ENCODE measurements around the gene OAS3.

The OAS3 gene

GRCh38 chr12:112938751-112939150, 477 bp downstream of the OAS3 start:
- no CpG with 5 or more reads among the region's 11 CpGs for WGBS (ENCODE audit: extremely low coverage, insufficient coverage, insufficient read length)
- Histone ChIP-seq H3K9ac (ENCODE audit: low read length) (no peak overlapping the region), H3K79me1 (ENCODE audit: low read length) (no peaks in the 10 kb centered on the region), H2BK12ac (ENCODE audit: low read length) (no peak overlapping the region), H3K18ac (ENCODE audit: low read length) (no peak overlapping the region), H3K4ac (ENCODE audit: low read depth, low read length) (no peak overlapping the region), H2BK120ac (ENCODE audit: insufficient read depth, low read length, poor library complexity) (no peak overlapping the region), H3K27ac (ENCODE audit: low read depth, low read length) (no peak overlapping the region), H2AFZ (ENCODE audit: insufficient read depth, low read length, poor library complexity) (no peak overlapping the region), H3K79me2 (ENCODE audit: control insufficient read depth, insufficient read depth, low read length, poor library complexity) (no peaks in the 10 kb centered on the region), H3K4me3 (ENCODE audit: low read depth, low read length) (no peak overlapping the region), H3K14ac (ENCODE audit: low read length) (no peak overlapping the region), H3K4me1 (ENCODE audit: control insufficient read depth in 1 of 2, insufficient read depth in 2 of 2, low read length in 2 of 2) (no peaks in the 10 kb centered on the region), H4K8ac (ENCODE audit: low read depth, low read length) (no peak overlapping the region), H4K12ac (ENCODE audit: low read depth, low read length) (no peak overlapping the region), H2BK5ac (ENCODE audit: low read depth, low read length, poor library complexity) (no peak overlapping the region), H3K23ac (ENCODE audit: low read length) (no peak overlapping the region), H3K9me3 (ENCODE audit: insufficient read depth, low read depth, low read length) (no peaks in the 10 kb centered on the region), H3K27me3 (ENCODE audit: insufficient read depth, low read length) (peaks cover 4% of the 10 kb centered on the region), H4K91ac (ENCODE audit: low read depth, low read length) (no peak overlapping the region), H3K4me2 (ENCODE audit: low read length) (peak overlapping the region; percentile 68), H2AK5ac (ENCODE audit: low read length) (no peak overlapping the region), H3K36me3 (ENCODE audit: control insufficient read depth in 1 of 2, insufficient read depth in 2 of 2, low read length in 2 of 2) (no peaks in the 10 kb centered on the region)
- no peak for DNase-seq

- H3K9me3 ChIP-seq (ENCODE audit: insufficient read depth, low read depth, low read length) = no peaks in the 10 kb centered on the region
- DNase-seq = no peak
- no peak overlapping the region for H3K9ac ChIP-seq (ENCODE audit: low read length)
- H3K14ac ChIP-seq (ENCODE audit: low read length) = no peak overlapping the region
- H3K79me1 ChIP-seq (ENCODE audit: low read length) = no peaks in the 10 kb centered on the region
- H2BK120ac ChIP-seq (ENCODE audit: insufficient read depth, low read length, poor library complexity) = no peak overlapping the region
- H3K79me2 ChIP-seq (ENCODE audit: control insufficient read depth, insufficient read depth, low read length, poor library complexity) = no peaks in the 10 kb centered on the region
- H2BK5ac ChIP-seq (ENCODE audit: low read depth, low read length, poor library complexity) = no peak overlapping the region
- H3K27ac ChIP-seq (ENCODE audit: low read depth, low read length) = no peak overlapping the region
- no peaks in the 10 kb centered on the region for H3K4me1 ChIP-seq (ENCODE audit: control insufficient read depth in 1 of 2, insufficient read depth in 2 of 2, low read length in 2 of 2)
- no peak overlapping the region for H2BK12ac ChIP-seq (ENCODE audit: low read length)
- H4K12ac ChIP-seq (ENCODE audit: low read depth, low read length) = no peak overlapping the region
- peaks cover 4% of the 10 kb centered on the region for H3K27me3 ChIP-seq (ENCODE audit: insufficient read depth, low read length)
- no peak overlapping the region for H4K8ac ChIP-seq (ENCODE audit: low read depth, low read length)
- no peak overlapping the region for H3K23ac ChIP-seq (ENCODE audit: low read length)
- no peak overlapping the region for H3K18ac ChIP-seq (ENCODE audit: low read length)
- no peak overlapping the region for H3K4me2 ChIP-seq (ENCODE audit: low read length)
- H2AFZ ChIP-seq (ENCODE audit: insufficient read depth, low read length, poor library complexity) = no peak overlapping the region
- H2AK5ac ChIP-seq (ENCODE audit: low read length) = no peak overlapping the region
- H3K4ac ChIP-seq (ENCODE audit: low read depth, low read length) = no peak overlapping the region
- no CpG with 5 or more reads among the region's 7 CpGs for WGBS (ENCODE audit: extremely low coverage, insufficient coverage, insufficient read length)
- no peak overlapping the region for H4K91ac ChIP-seq (ENCODE audit: low read depth, low read length)
- H3K36me3 ChIP-seq (ENCODE audit: control insufficient read depth in 1 of 2, insufficient read depth in 2 of 2, low read length in 2 of 2) = no peaks in the 10 kb centered on the region
- H3K4me3 ChIP-seq (ENCODE audit: low read depth, low read length) = no peak overlapping the region
These were observed 1.6 kb downstream of the OAS3 start for GRCh38 chr12:112939761-112940381.

GRCh38 chr12:112941528-112942335, 3.5 kb downstream of the OAS3 start:
- DNase-seq = no peak
- Histone ChIP-seq H3K9ac (ENCODE audit: low read length) (no peak overlapping the region), H3K27me3 (ENCODE audit: insufficient read depth, low read length) (peaks cover 4% of the 10 kb centered on the region), H3K79me1 (ENCODE audit: low read length) (no peaks in the 10 kb centered on the region), H4K8ac (ENCODE audit: low read depth, low read length) (no peak overlapping the region), H3K14ac (ENCODE audit: low read length) (no peak overlapping the region), H3K9me3 (ENCODE audit: insufficient read depth, low read depth, low read length) (no peaks in the 10 kb centered on the region), H3K27ac (ENCODE audit: low read depth, low read length) (no peak overlapping the region), H2BK5ac (ENCODE audit: low read depth, low read length, poor library complexity) (no peak overlapping the region), H4K91ac (ENCODE audit: low read depth, low read length) (no peak overlapping the region), H2BK120ac (ENCODE audit: insufficient read depth, low read length, poor library complexity) (no peak overlapping the region), H3K18ac (ENCODE audit: low read length) (no peak overlapping the region), H3K23ac (ENCODE audit: low read length) (no peak overlapping the region), H2AFZ (ENCODE audit: insufficient read depth, low read length, poor library complexity) (no peak overlapping the region), H3K4me1 (ENCODE audit: control insufficient read depth in 1 of 2, insufficient read depth in 2 of 2, low read length in 2 of 2) (no peaks in the 10 kb centered on the region), H3K36me3 (ENCODE audit: control insufficient read depth in 1 of 2, insufficient read depth in 2 of 2, low read length in 2 of 2) (no peaks in the 10 kb centered on the region), H3K4ac (ENCODE audit: low read depth, low read length) (no peak overlapping the region), H3K79me2 (ENCODE audit: control insufficient read depth, insufficient read depth, low read length, poor library complexity) (no peaks in the 10 kb centered on the region), H3K4me2 (ENCODE audit: low read length) (no peak overlapping the region), H4K12ac (ENCODE audit: low read depth, low read length) (no peak overlapping the region), H2AK5ac (ENCODE audit: low read length) (no peak overlapping the region), H2BK12ac (ENCODE audit: low read length) (no peak overlapping the region), H3K4me3 (ENCODE audit: low read depth, low read length) (no peak overlapping the region)
- no CpG with 5 or more reads among the region's 16 CpGs for WGBS (ENCODE audit: extremely low coverage, insufficient coverage, insufficient read length)

- Histone ChIP-seq H2AFZ (ENCODE audit: insufficient read depth, low read length, poor library complexity) (no peak overlapping the region), H3K79me1 (ENCODE audit: low read length) (no peaks in the 10 kb centered on the region), H3K27ac (ENCODE audit: low read depth, low read length) (no peak overlapping the region), H4K8ac (ENCODE audit: low read depth, low read length) (no peak overlapping the region), H3K79me2 (ENCODE audit: control insufficient read depth, insufficient read depth, low read length, poor library complexity) (no peaks in the 10 kb centered on the region), H4K91ac (ENCODE audit: low read depth, low read length) (no peak overlapping the region), H3K4me2 (ENCODE audit: low read length) (no peak overlapping the region), H3K36me3 (ENCODE audit: control insufficient read depth in 1 of 2, insufficient read depth in 2 of 2, low read length in 2 of 2) (no peaks in the 10 kb centered on the region), H3K18ac (ENCODE audit: low read length) (no peak overlapping the region), H3K14ac (ENCODE audit: low read length) (no peak overlapping the region), H3K4me1 (ENCODE audit: control insufficient read depth in 1 of 2, insufficient read depth in 2 of 2, low read length in 2 of 2) (no peaks in the 10 kb centered on the region), H2BK120ac (ENCODE audit: insufficient read depth, low read length, poor library complexity) (no peak overlapping the region), H2BK12ac (ENCODE audit: low read length) (no peak overlapping the region), H2AK5ac (ENCODE audit: low read length) (no peak overlapping the region), H2BK5ac (ENCODE audit: low read depth, low read length, poor library complexity) (no peak overlapping the region), H3K9ac (ENCODE audit: low read length) (no peak overlapping the region), H3K23ac (ENCODE audit: low read length) (no peak overlapping the region), H3K27me3 (ENCODE audit: insufficient read depth, low read length) (peaks cover 4% of the 10 kb centered on the region), H4K12ac (ENCODE audit: low read depth, low read length) (no peak overlapping the region), H3K4me3 (ENCODE audit: low read depth, low read length) (no peak overlapping the region), H3K9me3 (ENCODE audit: insufficient read depth, low read depth, low read length) (no peaks in the 10 kb centered on the region), H3K4ac (ENCODE audit: low read depth, low read length) (no peak overlapping the region)
- DNase-seq = no peak
- WGBS (ENCODE audit: extremely low coverage, insufficient coverage, insufficient read length) = no CpG with 5 or more reads among the region's 1 CpG
These were observed 4.3 kb downstream of the OAS3 start for GRCh38 chr12:112942572-112942971.
